Right cardiac atrium (tissue), 5 donors: ENCODE measurements around the gene GTF2B. TPM values are rescaled to one million over a fixed set of nuclear protein-coding genes. Genes with fewer than 3 reads are reported as not detected.
A peak's percentile ranks its signal among the peaks of the same experiment; 100 is the strongest.
"Not testable (repeated sequence)": the region's sequence is repeated elsewhere in the genome, so short reads cannot be mapped to it uniquely, and the experiment has no call there.

Experiments used
- ATAC-seq, 2 donors: fragments of 200-7000 bp; cut with Tn5 transposase; one replicate each; pipeline versions ENCODE4 v1.8.0 to v1.9.1; 2020; ENCODE audit warnings: moderate library complexity in 2 of 2, mild to moderate bottlenecking in 1 of 2
- DNase-seq, 3 donors: peaks; one replicate each; pipeline ENCODE4 v3.0.0-alpha.2; 2020
- H3K27ac ChIP-seq: one replicate; pipeline ENCODE4 v1.5.1; 2013; ENCODE audit warnings: mild to moderate bottlenecking, low read length, control low read depth, moderate library complexity
- H3K27me3 ChIP-seq: one replicate; pipeline ENCODE4 v1.6.1; 2013; ENCODE audit not compliant: control insufficient read depth, insufficient read depth
- H3K4me1 ChIP-seq: one replicate; pipeline ENCODE4 v1.6.1; 2013; ENCODE audit warnings: low read length; ENCODE audit not compliant: control insufficient read depth, insufficient read depth
- H3K4me3 ChIP-seq: one replicate; pipeline ENCODE4 v1.5.1; 2013; ENCODE audit warnings: low read length, control low read depth
- H3K9me3 ChIP-seq: one replicate; pipeline ENCODE4 v1.6.1; 2013; ENCODE audit warnings: low read length; ENCODE audit not compliant: control insufficient read depth
- WGBS: extraction: QIAGEN DNeasy Blood & Tissue Kit; methylation state at CpG from one replicate; pipeline ENCODE4 v1.1.7; 2013; 5-methylcytosine and 5-hydroxymethylcytosine counted together
- intact Hi-C, 4 donors: fragments of 100-400 bp; cut with DNase I; formaldehyde crosslinking; loops; one replicate each; pipeline versions ENCODE4 v1.11.0 to v1.14.0; 2022 to 2023
- polyA plus RNA-seq: library from polyadenylated mRNA; stranded (reverse); fragments of 200-250 nt; gene quantifications from one replicate; pipeline ENCODE4 v1.2.3, GENCODE V29; 2013
- total RNA-seq, 4 donors: library from RNA; stranded (reverse); fragmentation: NEBNext Ultra II Directional; extraction: Animal tissue kit (Norgen Biotek cat#: 25700); gene quantifications; one replicate each; pipeline ENCODE4 v1.2.1, GENCODE V29; 2021
- donor health status: healthy with polysubstance abuse.
- donor health status: DM: no; HTN: yes; CAD: no.
- donor health status: DM: no; HTN: no; CAD: no.
- donor health status: DM: no; HTN: yes; CAD: no; lungs with severe emphysema.
- donor health status: DM: yes; HTN: yes; CAD: no.

GTF2B gene
- total and polyA plus RNA-seq, 5 donors: 13.0 to 19.5 (median 15.3) TPM

GRCh38 chr1:88883156-88883555, 8.2 kb downstream of the GTF2B start:
- Histone ChIP-seq H3K4me1 (no peaks in the 10 kb centered on the region), H3K27ac (no peak overlapping the region), H3K27me3 (no peaks in the 10 kb centered on the region), H3K9me3 (no peaks in the 10 kb centered on the region), H3K4me3 (no peak overlapping the region)
- no peak for DNase-seq
- ATAC-seq: no peak
- WGBS: 71% methylated on average over 3 of the region's 3 CpGs
- intact Hi-C loops: no loop called here

- H3K9me3 ChIP-seq, H3K4me3 ChIP-seq, ATAC-seq, DNase-seq, intact Hi-C loops, H3K4me1 ChIP-seq, H3K27me3 ChIP-seq, H3K27ac ChIP-seq: not testable (repeated sequence)
- WGBS: 65% methylated on average over 8 of the region's 8 CpGs
Measured at GRCh38 chr1:88880717-88881116, 10.7 kb downstream of the GTF2B start.

DNA sequence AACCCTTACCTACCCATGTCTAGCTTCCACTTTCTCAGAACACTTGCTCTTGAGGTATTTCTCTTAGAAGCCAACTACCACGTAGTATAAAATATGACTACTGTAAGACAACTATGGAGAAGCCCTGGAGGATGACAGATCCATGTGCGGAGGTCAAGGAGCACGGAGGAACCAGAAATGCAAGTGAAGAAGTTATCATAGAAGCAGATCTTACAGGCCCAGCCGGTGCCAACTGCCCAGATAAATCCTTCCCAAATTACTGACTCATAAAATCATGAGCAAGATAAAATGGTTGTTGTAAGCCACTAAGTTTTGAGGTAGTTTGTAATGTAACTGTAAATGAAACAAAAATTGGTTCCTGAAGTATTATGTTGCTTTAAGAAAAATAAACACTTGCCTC, 12.6 kb downstream of the GTF2B start:
- 63% methylated on average over 4 of the region's 4 CpGs for WGBS
- Histone ChIP-seq H3K27me3 (no peaks in the 10 kb centered on the region), H3K4me3 (no peak overlapping the region), H3K27ac (no peak overlapping the region), H3K9me3 (no peaks in the 10 kb centered on the region), H3K4me1 (no peaks in the 10 kb centered on the region)
- intact Hi-C loops: loop anchor here in 2 of 4 donors (10.0 kb wide), 1 partner anchor 224 kb away; no protein-coding TSS in a partner anchor
- ATAC-seq (no peak), DNase-seq (no peak)

- Histone ChIP-seq H3K4me3 (no peak overlapping the region), H3K9me3 (no peaks in the 10 kb centered on the region), H3K4me1 (no peaks in the 10 kb centered on the region), H3K27ac (no peak overlapping the region), H3K27me3 (no peaks in the 10 kb centered on the region)
- intact Hi-C loops: loop anchor here in 2 of 4 donors (10.0 kb wide), 1 partner anchor 223 kb away; no protein-coding TSS in a partner anchor
- no peak for DNase-seq
- ATAC-seq: no peak
- 78% methylated on average over 9 of the region's 9 CpGs for WGBS
Measured at GRCh38 chr1:88877911-88878310, 13.5 kb downstream of the GTF2B start.

DNA sequence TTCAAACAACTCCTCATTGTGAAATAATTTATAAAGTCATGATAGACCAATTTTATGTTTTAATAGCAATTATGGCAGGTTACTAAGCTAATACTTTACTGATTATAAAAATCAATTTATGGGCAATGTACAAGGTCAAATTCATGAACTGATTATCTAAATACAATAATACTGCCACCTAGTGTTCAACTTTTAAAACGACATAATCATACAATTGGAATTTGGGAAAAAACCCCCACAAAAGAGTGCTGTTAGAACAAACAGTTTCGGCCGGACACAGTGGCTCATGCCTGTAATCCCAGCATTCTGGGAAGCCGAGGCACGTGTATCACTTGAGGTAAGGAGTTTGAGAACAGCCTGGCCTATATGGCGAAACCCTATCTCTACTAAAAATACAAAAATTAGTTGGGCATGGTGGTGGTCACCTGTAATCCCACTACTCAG, 14.0 kb downstream of the GTF2B start:
- no peak overlapping the region for H3K27ac ChIP-seq
- no peaks in the 10 kb centered on the region for H3K27me3 ChIP-seq
- intact Hi-C loops: loop anchor here in 2 of 4 donors (10.0 kb wide), 1 partner anchor 223 kb away; no protein-coding TSS in a partner anchor
- no peak overlapping the region for H3K4me3 ChIP-seq
- DNase-seq (no peak), ATAC-seq (no peak)
- H3K9me3 ChIP-seq: no peaks in the 10 kb centered on the region
- 38% methylated on average over 6 of the region's 6 CpGs for WGBS
- no peaks in the 10 kb centered on the region for H3K4me1 ChIP-seq

GRCh38 chr1:88876573-88877365, 14.6 kb downstream of the GTF2B start:
- H3K4me3 ChIP-seq: no peak overlapping the region
- H3K27ac ChIP-seq: no peak overlapping the region
- 68% methylated on average over 5 of the region's 5 CpGs for WGBS
- no peaks in the 10 kb centered on the region for H3K4me1 ChIP-seq
- no peak for ATAC-seq
- no peaks in the 10 kb centered on the region for H3K27me3 ChIP-seq
- intact Hi-C loops: loop anchor here in 2 of 4 donors (10.0 kb wide), 1 partner anchor 222 kb away; no protein-coding TSS in a partner anchor
- DNase-seq: no peak
- no peaks in the 10 kb centered on the region for H3K9me3 ChIP-seq

DNA sequence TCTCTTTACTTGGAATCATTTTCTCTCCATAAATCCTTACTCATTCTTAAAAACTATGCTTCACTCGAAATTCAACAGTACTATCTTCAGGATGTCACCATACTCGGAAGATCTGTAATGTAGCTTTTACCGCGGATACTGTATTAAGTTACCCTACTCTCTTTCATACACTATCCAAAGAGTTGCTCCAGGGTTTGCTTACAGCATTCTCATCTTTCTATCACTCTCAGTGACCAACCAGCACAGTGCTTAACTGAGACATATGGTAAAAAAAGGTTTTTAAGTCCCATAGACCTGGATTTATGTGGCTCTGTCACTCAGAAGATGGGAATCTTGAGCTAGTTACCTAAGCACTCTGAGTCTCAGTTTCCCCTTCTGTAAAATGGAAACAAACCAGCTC, 15.8 kb downstream of the GTF2B start:
- H3K27ac ChIP-seq: no peak overlapping the region
- no peaks in the 10 kb centered on the region for H3K4me1 ChIP-seq
- ATAC-seq: no peak
- 81% methylated on average over 4 of the region's 4 CpGs for WGBS
- H3K27me3 ChIP-seq: no peaks in the 10 kb centered on the region
- intact Hi-C loops: loop anchor here in 2 of 4 donors (10.0 kb wide), 1 partner anchor 221 kb away; no protein-coding TSS in a partner anchor
- no peak overlapping the region for H3K4me3 ChIP-seq
- H3K9me3 ChIP-seq: no peaks in the 10 kb centered on the region
- DNase-seq: no peak

DNA sequence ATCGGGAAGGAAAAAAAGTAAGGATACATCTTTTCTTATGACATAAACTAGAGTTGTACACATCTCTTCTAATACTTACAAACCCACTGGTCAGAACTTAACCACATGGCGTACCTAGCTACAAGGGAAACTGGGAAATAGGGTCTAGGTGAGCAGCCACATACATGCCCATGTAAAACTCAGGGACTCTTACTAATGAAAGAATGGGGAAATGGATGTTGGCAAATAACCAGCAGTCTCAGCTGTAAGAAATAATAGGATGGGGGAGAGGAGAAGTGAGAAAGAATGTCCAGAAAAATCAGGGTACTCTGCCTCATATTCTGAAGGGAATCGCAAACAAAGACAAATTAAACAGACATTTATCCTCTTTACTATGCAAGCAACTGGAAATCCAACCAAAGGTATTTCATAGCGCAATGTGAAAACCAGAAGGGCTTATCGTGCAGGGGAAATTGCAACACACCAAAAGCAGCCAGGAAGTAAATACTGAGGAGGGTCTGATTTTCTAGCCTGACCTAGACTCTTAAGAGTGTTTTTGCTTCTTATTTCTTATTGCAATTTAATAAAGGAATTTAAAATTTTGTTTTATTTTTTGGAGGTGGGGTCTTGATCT, 17.5 kb downstream of the GTF2B start:
- 49% methylated on average over 5 of the region's 5 CpGs for WGBS
- Histone ChIP-seq H3K27me3 (no peaks in the 10 kb centered on the region), H3K4me1 (no peaks in the 10 kb centered on the region), H3K27ac (no peak overlapping the region), H3K4me3 (no peak overlapping the region), H3K9me3 (no peaks in the 10 kb centered on the region)
- DNase-seq (no peak), ATAC-seq (peak; percentile 56 to 59)
- intact Hi-C loops: loop anchor here in 2 of 4 donors (10.0 kb wide), 1 partner anchor 219 kb away; no protein-coding TSS in a partner anchor

DNA sequence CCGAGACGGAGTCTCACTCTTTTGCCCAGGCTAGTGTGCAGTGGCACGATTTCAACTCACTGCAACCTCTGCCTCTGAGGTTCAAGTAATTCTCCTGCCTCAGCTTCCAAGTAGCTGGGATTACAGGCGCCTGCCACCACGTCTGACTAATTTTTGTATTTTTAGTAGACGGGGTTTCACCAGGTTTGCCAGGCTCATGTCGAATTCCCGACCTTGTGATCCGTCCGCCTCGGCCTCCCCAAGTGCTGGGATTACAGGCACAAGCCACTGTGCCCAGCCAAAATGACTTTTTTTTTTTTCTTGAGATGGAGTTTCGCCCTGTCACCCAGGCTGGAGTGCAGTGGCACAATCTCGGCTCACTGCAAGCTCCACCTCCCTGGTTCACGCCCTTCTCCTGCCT, 21.7 kb downstream of the GTF2B start:
- H3K9me3 ChIP-seq, ATAC-seq, H3K27ac ChIP-seq, DNase-seq, H3K4me1 ChIP-seq, H3K4me3 ChIP-seq, H3K27me3 ChIP-seq: not testable (repeated sequence)
- 96% methylated on average over 14 of the region's 14 CpGs for WGBS
- intact Hi-C loops: loop anchor here in 2 of 4 donors (10.0 kb wide), 1 partner anchor 215 kb away; no protein-coding TSS in a partner anchor

- no peaks in the 10 kb centered on the region for H3K27me3 ChIP-seq
- H3K4me1 ChIP-seq: peaks cover 2% of the 10 kb centered on the region
- 74% methylated on average over 6 of the region's 6 CpGs for WGBS
- DNase-seq (no peak), ATAC-seq (no peak)
- no peak overlapping the region for H3K4me3 ChIP-seq
- no peak overlapping the region for H3K27ac ChIP-seq
- H3K9me3 ChIP-seq: no peaks in the 10 kb centered on the region
- intact Hi-C loops: no loop called here
Measured at GRCh38 chr1:88867743-88868521, 23.4 kb downstream of the GTF2B start.
